HL-60 (cell line): ENCODE data around the gene ZNF365.

Experiments used
- CTCF ChIP-seq: IDR thresholded peaks from one replicate; pipeline ENCODE4 v1.5.1; 2011; ENCODE audit warnings: low read length, control low read depth, inconsistent platforms; ENCODE audit not compliant: insufficient read depth
- POLR2AphosphoS5 ChIP-seq: IDR thresholded peaks from 2 replicates; pipeline ENCODE4 v1.6.1; 2012; ENCODE audit warnings: low read depth
- REST ChIP-seq: IDR thresholded peaks from 2 replicates; pipeline ENCODE4 v1.6.1; 2012; ENCODE audit warnings: low read depth; ENCODE audit not compliant: insufficient replicate concordance

- TF ChIP-seq POLR2AphosphoS5 (no peak), REST (no peak), CTCF (no peak)
Observed at GRCh38 chr10:62376071-62377025, 2.2 kb downstream of the ZNF365 start.
